Mesenchymal stem cell (in vitro differentiated cells and primary cell): ENCODE results near the gene TMEM255A.

Source experiments
- DNase-seq: peaks from one replicate; pipeline ENCODE4 v3.0.0-alpha.2; 2013
- H2AFZ ChIP-seq: one replicate; pipeline ENCODE4 v1.6.1; 2013; ENCODE audit warnings: low read depth, mild to moderate bottlenecking, control low read depth, inconsistent platforms, low read length, moderate library complexity
- H2AK5ac ChIP-seq: 2 replicates; pipeline ENCODE4 v1.6.1; 2013; ENCODE audit warnings: low read length, moderate library complexity, mild to moderate bottlenecking, inconsistent platforms; ENCODE audit not compliant: severe bottlenecking
- H2BK120ac ChIP-seq: one replicate; pipeline ENCODE4 v1.6.1; 2013; ENCODE audit warnings: low read depth, mild to moderate bottlenecking, inconsistent platforms, low read length, moderate library complexity
- H2BK12ac ChIP-seq, 2 experiments: one replicate each; pipeline ENCODE4 v1.6.1; 2013; ENCODE audit warnings: inconsistent platforms in 2 of 2, low read length in 2 of 2, mild to moderate bottlenecking in 2 of 2, moderate library complexity in 2 of 2, control low read depth in 1 of 2
- H2BK15ac ChIP-seq: one replicate; pipeline ENCODE4 v1.6.1; 2013; ENCODE audit warnings: mild to moderate bottlenecking, low read depth, inconsistent platforms; ENCODE audit not compliant: poor library complexity, severe bottlenecking
- H2BK5ac ChIP-seq: 2 replicates; pipeline ENCODE4 v1.6.1; 2013; ENCODE audit warnings: low read depth, mild to moderate bottlenecking, low read length, control low read depth, inconsistent platforms; ENCODE audit not compliant: poor library complexity, severe bottlenecking
- H3K14ac ChIP-seq, 2 experiments: one replicate each; pipeline ENCODE4 v1.6.1; 2013; ENCODE audit warnings: inconsistent platforms in 2 of 2, low read length in 2 of 2, control low read depth in 1 of 2, mild to moderate bottlenecking in 1 of 2, moderate library complexity in 1 of 2
- H3K18ac ChIP-seq, 2 experiments: one replicate each; pipeline ENCODE4 v1.6.1; 2013; ENCODE audit warnings: inconsistent platforms in 2 of 2, low read length in 2 of 2, control low read depth in 1 of 2, low read depth in 1 of 2, mild to moderate bottlenecking in 1 of 2
- H3K23ac ChIP-seq, 2 experiments: one replicate each; pipeline ENCODE4 v1.6.1; 2013; ENCODE audit warnings: inconsistent platforms in 2 of 2, low read length in 2 of 2, mild to moderate bottlenecking in 2 of 2, moderate library complexity in 2 of 2, control low read depth in 1 of 2
- H3K27ac ChIP-seq: 2 replicates; pipeline ENCODE4 v1.5.1; 2013; ENCODE audit warnings: mild to moderate bottlenecking, moderate library complexity, low read length, control low read depth, inconsistent platforms; ENCODE audit not compliant: poor library complexity, severe bottlenecking
- H3K27me3 ChIP-seq, 2 experiments: 2 replicates each; pipeline versions ENCODE4 v1.6.1 to v1.7.0; 2013; ENCODE audit warnings: low read length in 2 of 2, mild to moderate bottlenecking in 2 of 2, moderate library complexity in 2 of 2, control low read depth in 1 of 2, inconsistent platforms in 1 of 2; ENCODE audit not compliant: control insufficient read depth in 1 of 2, insufficient read depth in 1 of 2
- H3K36me3 ChIP-seq, 2 experiments: 2 replicates each; pipeline versions ENCODE4 v1.6.1 to v1.7.0; 2013; ENCODE audit warnings: low read length in 2 of 2, control low read depth in 1 of 2, inconsistent platforms in 1 of 2, low read depth in 1 of 2, mild to moderate bottlenecking in 1 of 2; ENCODE audit not compliant: insufficient read depth in 2 of 2, control insufficient read depth in 1 of 2
- H3K4ac ChIP-seq, 2 experiments: one replicate each; pipeline ENCODE4 v1.6.1; 2013; ENCODE audit warnings: inconsistent platforms in 2 of 2, low read length in 2 of 2, mild to moderate bottlenecking in 2 of 2, moderate library complexity in 2 of 2, control low read depth in 1 of 2, low read depth in 1 of 2
- H3K4me1 ChIP-seq: 2 replicates; pipeline ENCODE4 v1.6.1; 2013; ENCODE audit warnings: low read depth, low read length, control low read depth; ENCODE audit not compliant: control insufficient read depth, insufficient read depth
- H3K4me2 ChIP-seq: 2 replicates; pipeline ENCODE4 v1.6.1; 2013; ENCODE audit warnings: low read length, mild to moderate bottlenecking, inconsistent platforms; ENCODE audit not compliant: poor library complexity, severe bottlenecking
- H3K4me3 ChIP-seq, 2 experiments: 2 replicates each; pipeline versions ENCODE4 v1.5.1 to v1.7.0; 2013; ENCODE audit warnings: low read length in 2 of 2, mild to moderate bottlenecking in 2 of 2, control low read depth in 1 of 2, low read depth in 1 of 2; ENCODE audit not compliant: insufficient read depth in 1 of 2
- H3K79me1 ChIP-seq: replicated peaks from 2 replicates; pipeline ENCODE4 v1.6.1; 2013; ENCODE audit warnings: mild to moderate bottlenecking, control low read depth, low read length, inconsistent platforms; ENCODE audit not compliant: poor library complexity, severe bottlenecking
- H3K9ac ChIP-seq: 2 replicates; pipeline ENCODE4 v1.7.0; 2013; ENCODE audit warnings: mild to moderate bottlenecking, low read length, moderate library complexity
- H3K9me3 ChIP-seq: 2 replicates; pipeline ENCODE4 v1.7.0; 2013; ENCODE audit warnings: mild to moderate bottlenecking, low read length; ENCODE audit not compliant: control insufficient read depth
- H4K8ac ChIP-seq: one replicate; pipeline ENCODE4 v1.6.1; 2013; ENCODE audit warnings: inconsistent platforms, mild to moderate bottlenecking, low read length, moderate library complexity
- H4K91ac ChIP-seq: one replicate; pipeline ENCODE4 v1.6.1; 2013; ENCODE audit warnings: mild to moderate bottlenecking, low read length, inconsistent platforms
- WGBS: methylation state at CpG from one replicate; pipeline ENCODE4 v1.1.7; 2013; ENCODE audit warnings: mixed read lengths; 5-methylcytosine and 5-hydroxymethylcytosine counted together

Gene TMEM255A

GRCh38 chrX:120236687-120237479 is 74.4 kb downstream of the TMEM255A start:
- Histone ChIP-seq H4K8ac (no peak overlapping the region), H3K79me1 (no peaks in the 10 kb centered on the region), H2BK15ac (no peak overlapping the region), H2AFZ (no peak overlapping the region), H3K14ac (no peak overlapping the region), H4K91ac (no peak overlapping the region), H2BK120ac (no peak overlapping the region), H3K9ac (no peak overlapping the region), H2BK5ac (no peak overlapping the region), H3K9me3 (no peaks in the 10 kb centered on the region), H3K4ac (no peak overlapping the region), H3K23ac (no peak overlapping the region), H3K27me3 (no peaks in the 10 kb centered on the region), H2BK12ac (no peak overlapping the region), H3K4me1 (no peaks in the 10 kb centered on the region), H3K36me3 (no peaks in the 10 kb centered on the region), H3K27ac (no peak overlapping the region), H3K4me2 (no peak overlapping the region), H3K4me3 (no peak overlapping the region), H2AK5ac (no peak overlapping the region), H3K18ac (no peak overlapping the region)
- no CpG with 5 or more reads among the region's 3 CpGs for WGBS
- DNase-seq = no peak

DNA sequence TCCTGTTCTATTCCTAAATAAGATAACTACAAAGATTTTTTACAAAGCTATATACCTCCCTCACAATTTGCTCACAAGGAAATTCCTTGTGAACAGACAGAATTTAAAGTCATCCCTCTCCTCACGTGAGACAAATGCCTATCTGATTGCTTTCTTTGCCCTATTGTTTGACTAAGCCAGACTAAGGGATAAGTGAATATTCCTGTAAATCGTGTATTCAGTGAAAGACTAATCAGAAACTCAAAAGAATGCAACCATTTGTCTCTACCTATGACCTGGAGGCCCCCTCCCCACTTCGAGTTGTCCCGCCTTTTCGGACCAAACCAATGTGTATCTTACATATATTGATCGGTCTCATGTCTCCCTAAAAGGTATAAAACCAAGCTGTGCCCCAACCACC is 76.0 kb downstream of the TMEM255A start:
- 79% methylated on average over 5 of the region's 6 CpGs for WGBS
- Histone ChIP-seq H3K18ac (no peak overlapping the region), H2BK12ac (no peak overlapping the region), H3K9ac (no peak overlapping the region), H2BK120ac (no peak overlapping the region), H3K4ac (no peak overlapping the region), H3K36me3 (no peaks in the 10 kb centered on the region), H3K27me3 (no peaks in the 10 kb centered on the region), H4K8ac (no peak overlapping the region), H2AFZ (no peak overlapping the region), H3K4me3 (no peak overlapping the region), H3K79me1 (no peaks in the 10 kb centered on the region), H4K91ac (no peak overlapping the region), H3K27ac (no peak overlapping the region), H2BK5ac (no peak overlapping the region), H3K4me2 (no peak overlapping the region), H2AK5ac (no peak overlapping the region), H2BK15ac (no peak overlapping the region), H3K23ac (no peak overlapping the region), H3K14ac (no peak overlapping the region), H3K4me1 (no peaks in the 10 kb centered on the region), H3K9me3 (no peaks in the 10 kb centered on the region)
- no peak for DNase-seq

GRCh38 chrX:120228187-120228908 is 82.9 kb downstream of the TMEM255A start:
- no peak overlapping the region for H2AK5ac ChIP-seq
- H2BK120ac ChIP-seq = no peak overlapping the region
- WGBS = 85% methylated on average over 6 of the region's 9 CpGs
- H3K4me2 ChIP-seq = no peak overlapping the region
- no peak overlapping the region for H3K9ac ChIP-seq
- H3K4ac ChIP-seq = no peak overlapping the region
- no peaks in the 10 kb centered on the region for H3K9me3 ChIP-seq
- H2BK5ac ChIP-seq = no peak overlapping the region
- DNase-seq = no peak
- H3K23ac ChIP-seq = no peak overlapping the region
- H2AFZ ChIP-seq = no peak overlapping the region
- H3K4me3 ChIP-seq = no peak overlapping the region
- H3K36me3 ChIP-seq = peaks cover 0 to 3% of the 10 kb centered on the region in 2 experiments
- H3K79me1 ChIP-seq = no peaks in the 10 kb centered on the region
- H2BK15ac ChIP-seq = no peak overlapping the region
- no peak overlapping the region for H4K91ac ChIP-seq
- no peak overlapping the region for H4K8ac ChIP-seq
- H3K27ac ChIP-seq = no peak overlapping the region
- no peak overlapping the region for H3K18ac ChIP-seq
- no peak overlapping the region for H2BK12ac ChIP-seq
- H3K14ac ChIP-seq = no peak overlapping the region
- no peaks in the 10 kb centered on the region for H3K27me3 ChIP-seq
- no peaks in the 10 kb centered on the region for H3K4me1 ChIP-seq

- H2AK5ac ChIP-seq = no peak overlapping the region
- H3K36me3 ChIP-seq = peaks cover 0 to 3% of the 10 kb centered on the region in 2 experiments
- no peak overlapping the region for H3K27ac ChIP-seq
- H3K9me3 ChIP-seq = no peaks in the 10 kb centered on the region
- no peak overlapping the region for H3K4me2 ChIP-seq
- H3K9ac ChIP-seq = no peak overlapping the region
- H2BK5ac ChIP-seq = no peak overlapping the region
- no peak overlapping the region for H2BK15ac ChIP-seq
- no peak overlapping the region for H2AFZ ChIP-seq
- no peak overlapping the region for H4K91ac ChIP-seq
- no peak overlapping the region for H3K23ac ChIP-seq
- H3K18ac ChIP-seq = no peak overlapping the region
- no peak overlapping the region for H4K8ac ChIP-seq
- H2BK120ac ChIP-seq = no peak overlapping the region
- WGBS = no CpG with 5 or more reads among the region's 4 CpGs
- no peak overlapping the region for H3K4me3 ChIP-seq
- no peaks in the 10 kb centered on the region for H3K79me1 ChIP-seq
- H3K4ac ChIP-seq = no peak overlapping the region
- no peaks in the 10 kb centered on the region for H3K4me1 ChIP-seq
- no peak overlapping the region for H3K14ac ChIP-seq
- no peak overlapping the region for H2BK12ac ChIP-seq
- peaks cover 0 to under 1% of the 10 kb centered on the region in 2 experiments for H3K27me3 ChIP-seq
- no peak for DNase-seq
Measured at GRCh38 chrX:120224388-120224787, 86.9 kb downstream of the TMEM255A start.
